ENCODE measurements around the gene SLC15A4. TPM values are rescaled to one million over a fixed set of nuclear protein-coding genes. Genes with fewer than 3 reads are reported as not detected.

The SLC15A4 gene
- total RNA-seq, 2 donors from 2014 or later: 14.4 to 16.0 TPM

Other genes with a start within 250 kb of the SLC15A4 start
- gene GLT1D1, start 29.5 kb upstream of the SLC15A4 start, total RNA-seq: not detected